WTC11 (cell line): Measurements from ENCODE around the gene NR0B2. TPM values are rescaled to one million over a fixed set of nuclear protein-coding genes. Genes with fewer than 3 reads are reported as not detected.

Experiments used
- ATAC-seq: fragments of 200-7000 bp; cut with Tn5 transposase; 2 replicates; pipeline ENCODE4 v1.10.0; 2021; ENCODE audit warnings: mild to moderate bottlenecking, moderate library complexity
- CTCF ChIA-PET: fragments of 300-600 bp; sonication (Branson Sonifier 250); formaldehyde crosslinking; loops from one replicate; lab custom pipeline; 2021; ENCODE audit warnings: antibody characterized with exemption; lab: Charles Lee
- POLR2A ChIA-PET: fragments of 350-600 bp; sonication (Branson Sonifier 250); formaldehyde crosslinking; loops from one replicate; lab custom pipeline; 2021; ENCODE audit warnings: antibody characterized with exemption; lab: Charles Lee
- DNase-seq: peaks from one replicate; pipeline ENCODE4 v3.0.0; 2021; ENCODE audit warnings: low spot score
- H3K27ac Mint-ChIP-seq: 2 replicates; pipeline ENCODE4 v1.8.0; 2021; ENCODE audit warnings: mixed read lengths
- H3K27me3 Mint-ChIP-seq: 2 replicates; pipeline ENCODE4 v1.8.0; 2021; ENCODE audit warnings: low read depth, mild to moderate bottlenecking, moderate library complexity, mixed read lengths
- H3K36me3 Mint-ChIP-seq: 2 replicates; pipeline ENCODE4 v1.8.0; 2021; ENCODE audit warnings: mixed read lengths
- H3K4me1 Mint-ChIP-seq: 2 replicates; pipeline ENCODE4 v1.8.0; 2022; ENCODE audit warnings: mixed read lengths
- H3K4me3 Mint-ChIP-seq: 2 replicates; pipeline ENCODE4 v1.8.0; 2021; ENCODE audit warnings: mild to moderate bottlenecking, moderate library complexity, mixed read lengths
- H3K9me3 Mint-ChIP-seq: 2 replicates; pipeline ENCODE4 v1.8.0; 2021; ENCODE audit warnings: mixed read lengths
- ATF1 ChIP-seq: sonication (generic); formaldehyde crosslinking; IDR thresholded peaks from 2 replicates; pipeline ENCODE4 v1.8.1; 2023; ENCODE audit warnings: mild to moderate bottlenecking, moderate library complexity, missing genetic modification reagents
- ATF2 ChIP-seq: sonication (generic); formaldehyde crosslinking; IDR thresholded peaks from 2 replicates; pipeline ENCODE4 v1.8.1; 2022; ENCODE audit warnings: low read depth, missing genetic modification reagents, borderline replicate concordance
- CREB1 ChIP-seq: sonication (generic); formaldehyde crosslinking; IDR thresholded peaks from 2 replicates; pipeline ENCODE4 v1.8.0; 2023; ENCODE audit warnings: mild to moderate bottlenecking, missing genetic modification reagents
- E2F4 ChIP-seq: sonication (generic); formaldehyde crosslinking; IDR thresholded peaks from 2 replicates; pipeline ENCODE4 v1.8.1; 2022; ENCODE audit warnings: low read depth, mild to moderate bottlenecking, moderate library complexity, missing genetic modification reagents, borderline replicate concordance
- E2F5 ChIP-seq: sonication (generic); formaldehyde crosslinking; IDR thresholded peaks from 2 replicates; pipeline ENCODE4 v1.8.1; 2022; ENCODE audit warnings: mild to moderate bottlenecking, moderate library complexity, missing genetic modification reagents
- HMGXB4 ChIP-seq: sonication (generic); formaldehyde crosslinking; IDR thresholded peaks from 2 replicates; pipeline ENCODE4 v1.8.1; 2023; ENCODE audit warnings: mild to moderate bottlenecking, moderate library complexity, missing genetic modification reagents
- NFYB ChIP-seq: sonication (generic); formaldehyde crosslinking; conservative IDR thresholded peaks from 2 replicates; pipeline ENCODE4 v1.8.0; 2022; ENCODE audit warnings: low read depth, missing genetic modification reagents
- RELA ChIP-seq: sonication (generic); formaldehyde crosslinking; IDR thresholded peaks from 2 replicates; pipeline ENCODE4 v1.8.1; 2022; ENCODE audit warnings: missing genetic modification reagents, mild to moderate bottlenecking, borderline replicate concordance
- SP1 ChIP-seq: sonication (generic); formaldehyde crosslinking; conservative IDR thresholded peaks from 2 replicates; pipeline ENCODE4 v1.8.1; 2022; ENCODE audit warnings: missing genetic modification reagents
- USF2 ChIP-seq: sonication (generic); formaldehyde crosslinking; IDR thresholded peaks from 2 replicates; pipeline ENCODE4 v1.8.1; 2023; ENCODE audit warnings: mild to moderate bottlenecking, missing genetic modification reagents, moderate library complexity
- ZBTB21 ChIP-seq: sonication (generic); formaldehyde crosslinking; IDR thresholded peaks from 2 replicates; pipeline ENCODE4 v1.8.1; 2023; ENCODE audit warnings: mild to moderate bottlenecking, missing genetic modification reagents, borderline replicate concordance
- ZMAT4 ChIP-seq: fragments of 250-450 bp; sonication (Bioruptor Pico); IDR thresholded peaks from 2 replicates; pipeline ENCODE4 v1.9.0; 2021; ENCODE audit warnings: mild to moderate bottlenecking
- ZNF138 ChIP-seq: sonication (generic); formaldehyde crosslinking; conservative IDR thresholded peaks from 2 replicates; pipeline ENCODE4 v1.8.1; 2022; ENCODE audit warnings: mild to moderate bottlenecking, moderate library complexity, missing genetic modification reagents
- ZNF423 ChIP-seq: fragments of 250-450 bp; sonication (Bioruptor Pico); IDR thresholded peaks from 2 replicates; pipeline ENCODE4 v2.1.2; 2022; ENCODE audit warnings: mild to moderate bottlenecking, moderate library complexity
- ZNF512 ChIP-seq: sonication (generic); formaldehyde crosslinking; IDR thresholded peaks from 2 replicates; pipeline ENCODE4 v1.8.1; 2022; ENCODE audit warnings: missing genetic modification reagents, borderline replicate concordance
- total RNA-seq: library from RNA; stranded (reverse); gene quantifications from 3 replicates; pipeline ENCODE4 v1.2.3, GENCODE V29; 2021
- TF ChIP-seq, protein P1 (sequence below): sonication (generic); formaldehyde crosslinking; IDR thresholded peaks from 2 replicates; pipeline ENCODE4 v1.8.1; 2022; ENCODE audit warnings: mild to moderate bottlenecking, missing genetic modification reagents, moderate library complexity, borderline replicate concordance
- TF ChIP-seq, protein P2 (sequence below): fragments of 200-600 bp; IDR thresholded peaks from 2 replicates; pipeline ENCODE4 v1.8.0; 2022; ENCODE audit warnings: antibody characterized with exemption
- TF ChIP-seq, protein P3 (sequence below): fragments of 250-450 bp; sonication (Bioruptor Pico); IDR thresholded peaks from 2 replicates; pipeline ENCODE4 v1.9.0; 2021; ENCODE audit warnings: mild to moderate bottlenecking, borderline replicate concordance

NR0B2 gene
- total RNA-seq, 1 experiment from 2014 or later: not detected

DNA sequence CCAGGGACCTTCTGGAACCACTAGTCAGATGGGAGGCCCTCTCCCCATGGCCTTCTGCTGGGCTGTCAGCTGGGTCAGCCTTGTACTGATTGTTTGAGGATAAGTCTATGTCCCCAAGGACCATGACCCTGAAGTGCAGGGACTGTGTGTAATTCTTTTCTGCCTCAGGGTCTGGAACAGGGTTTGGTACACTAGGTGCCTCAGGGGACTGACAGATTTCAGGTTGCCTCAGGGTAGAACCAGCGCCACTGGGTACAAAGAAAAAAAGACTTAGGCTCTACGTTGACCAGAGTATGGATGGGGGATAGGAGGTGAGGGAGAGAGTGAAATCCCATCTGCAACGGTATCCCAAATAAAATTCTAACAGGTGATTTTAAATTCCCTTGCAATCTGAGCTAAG, 43.5 kb upstream of the NR0B2 start:
- DNase-seq (no peak), ATAC-seq (no peak)
- no peak for TF ChIP-seq ZNF512
- TF ChIP-seq ATF1 (CRISPR knock-in tag): no peak
- TF ChIP-seq ZNF138 (CRISPR knock-in tag): no peak
- no peak for TF ChIP-seq SP1 (CRISPR knock-in tag)
- TF ChIP-seq ATF2 (CRISPR knock-in tag): no peak
- no peak for TF ChIP-seq E2F4 (CRISPR knock-in tag)
- no peak for TF ChIP-seq E2F5 (CRISPR knock-in tag)
- TF ChIP-seq, all 79 proteins: peak for 0
- Mint-ChIP-seq H3K27ac (no peak overlapping the region), H3K9me3 (peaks cover 7% of the 10 kb centered on the region), H3K4me1 (peaks cover 16% of the 10 kb centered on the region), H3K4me3 (no peak overlapping the region), H3K36me3 (peaks cover 18% of the 10 kb centered on the region), H3K27me3 (no peaks in the 10 kb centered on the region; the same call in 1 of the 2 replicates)
- CTCF ChIA-PET: interaction anchor here (1.0 kb wide), 1 partner anchor 10 kb away, joined by 3 read pairs; no protein-coding TSS in a partner anchor
- POLR2A ChIA-PET: interaction anchor here (0.6 kb wide), 1 partner anchor 11 kb away, joined by 4 read pairs; no protein-coding TSS in a partner anchor

DNA sequence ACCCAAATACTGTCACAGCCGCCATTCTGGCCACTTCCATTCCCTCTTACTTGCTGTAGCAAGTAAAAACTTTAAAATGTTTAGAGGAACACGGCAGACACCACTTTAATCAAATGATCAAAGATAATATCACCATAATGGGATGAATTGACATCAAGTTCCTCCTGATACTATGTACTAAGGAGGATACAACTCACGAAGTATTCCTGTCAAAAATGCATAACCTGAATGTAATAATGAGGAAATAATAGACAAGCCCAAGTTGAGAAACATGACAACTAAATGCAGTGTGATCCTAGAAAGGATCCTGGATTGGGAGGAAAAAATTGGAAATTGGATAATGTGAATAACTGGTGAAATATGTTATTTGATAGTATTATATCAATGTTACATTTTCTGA, 42.5 kb upstream of the NR0B2 start:
- ATAC-seq (no peak), DNase-seq (no peak)
- ChIA-PET CTCF (interaction anchor here (1.4 kb wide), 1 partner anchor 114 kb away, joined by 3 read pairs; no protein-coding TSS in a partner anchor), POLR2A (no interaction called here)
- Mint-ChIP-seq H3K4me3 (no peak overlapping the region), H3K36me3 (peaks cover 21% of the 10 kb centered on the region), H3K27ac (no peak overlapping the region), H3K4me1 (peaks cover 10% of the 10 kb centered on the region), H3K27me3 (no peaks in the 10 kb centered on the region; the same call in 1 of the 2 replicates), H3K9me3 (peaks cover 7% of the 10 kb centered on the region)
- TF ChIP-seq CREB1 (CRISPR knock-in tag) (no peak), ZMAT4 (no peak), RELA (CRISPR knock-in tag) (no peak), ZBTB21 (CRISPR knock-in tag) (no peak), NFYB (CRISPR knock-in tag) (no peak), USF2 (CRISPR knock-in tag) (no peak), ZNF423 (CRISPR knock-in tag) (no peak), SP1 (CRISPR knock-in tag) (no peak), HMGXB4 (CRISPR knock-in tag) (no peak)
- TF ChIP-seq, protein P1, sequence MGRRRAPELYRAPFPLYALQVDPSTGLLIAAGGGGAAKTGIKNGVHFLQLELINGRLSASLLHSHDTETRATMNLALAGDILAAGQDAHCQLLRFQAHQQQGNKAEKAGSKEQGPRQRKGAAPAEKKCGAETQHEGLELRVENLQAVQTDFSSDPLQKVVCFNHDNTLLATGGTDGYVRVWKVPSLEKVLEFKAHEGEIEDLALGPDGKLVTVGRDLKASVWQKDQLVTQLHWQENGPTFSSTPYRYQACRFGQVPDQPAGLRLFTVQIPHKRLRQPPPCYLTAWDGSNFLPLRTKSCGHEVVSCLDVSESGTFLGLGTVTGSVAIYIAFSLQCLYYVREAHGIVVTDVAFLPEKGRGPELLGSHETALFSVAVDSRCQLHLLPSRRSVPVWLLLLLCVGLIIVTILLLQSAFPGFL: no peak
- TF ChIP-seq, protein P2, sequence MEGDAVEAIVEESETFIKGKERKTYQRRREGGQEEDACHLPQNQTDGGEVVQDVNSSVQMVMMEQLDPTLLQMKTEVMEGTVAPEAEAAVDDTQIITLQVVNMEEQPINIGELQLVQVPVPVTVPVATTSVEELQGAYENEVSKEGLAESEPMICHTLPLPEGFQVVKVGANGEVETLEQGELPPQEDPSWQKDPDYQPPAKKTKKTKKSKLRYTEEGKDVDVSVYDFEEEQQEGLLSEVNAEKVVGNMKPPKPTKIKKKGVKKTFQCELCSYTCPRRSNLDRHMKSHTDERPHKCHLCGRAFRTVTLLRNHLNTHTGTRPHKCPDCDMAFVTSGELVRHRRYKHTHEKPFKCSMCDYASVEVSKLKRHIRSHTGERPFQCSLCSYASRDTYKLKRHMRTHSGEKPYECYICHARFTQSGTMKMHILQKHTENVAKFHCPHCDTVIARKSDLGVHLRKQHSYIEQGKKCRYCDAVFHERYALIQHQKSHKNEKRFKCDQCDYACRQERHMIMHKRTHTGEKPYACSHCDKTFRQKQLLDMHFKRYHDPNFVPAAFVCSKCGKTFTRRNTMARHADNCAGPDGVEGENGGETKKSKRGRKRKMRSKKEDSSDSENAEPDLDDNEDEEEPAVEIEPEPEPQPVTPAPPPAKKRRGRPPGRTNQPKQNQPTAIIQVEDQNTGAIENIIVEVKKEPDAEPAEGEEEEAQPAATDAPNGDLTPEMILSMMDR: no peak
- TF ChIP-seq, protein P3, sequence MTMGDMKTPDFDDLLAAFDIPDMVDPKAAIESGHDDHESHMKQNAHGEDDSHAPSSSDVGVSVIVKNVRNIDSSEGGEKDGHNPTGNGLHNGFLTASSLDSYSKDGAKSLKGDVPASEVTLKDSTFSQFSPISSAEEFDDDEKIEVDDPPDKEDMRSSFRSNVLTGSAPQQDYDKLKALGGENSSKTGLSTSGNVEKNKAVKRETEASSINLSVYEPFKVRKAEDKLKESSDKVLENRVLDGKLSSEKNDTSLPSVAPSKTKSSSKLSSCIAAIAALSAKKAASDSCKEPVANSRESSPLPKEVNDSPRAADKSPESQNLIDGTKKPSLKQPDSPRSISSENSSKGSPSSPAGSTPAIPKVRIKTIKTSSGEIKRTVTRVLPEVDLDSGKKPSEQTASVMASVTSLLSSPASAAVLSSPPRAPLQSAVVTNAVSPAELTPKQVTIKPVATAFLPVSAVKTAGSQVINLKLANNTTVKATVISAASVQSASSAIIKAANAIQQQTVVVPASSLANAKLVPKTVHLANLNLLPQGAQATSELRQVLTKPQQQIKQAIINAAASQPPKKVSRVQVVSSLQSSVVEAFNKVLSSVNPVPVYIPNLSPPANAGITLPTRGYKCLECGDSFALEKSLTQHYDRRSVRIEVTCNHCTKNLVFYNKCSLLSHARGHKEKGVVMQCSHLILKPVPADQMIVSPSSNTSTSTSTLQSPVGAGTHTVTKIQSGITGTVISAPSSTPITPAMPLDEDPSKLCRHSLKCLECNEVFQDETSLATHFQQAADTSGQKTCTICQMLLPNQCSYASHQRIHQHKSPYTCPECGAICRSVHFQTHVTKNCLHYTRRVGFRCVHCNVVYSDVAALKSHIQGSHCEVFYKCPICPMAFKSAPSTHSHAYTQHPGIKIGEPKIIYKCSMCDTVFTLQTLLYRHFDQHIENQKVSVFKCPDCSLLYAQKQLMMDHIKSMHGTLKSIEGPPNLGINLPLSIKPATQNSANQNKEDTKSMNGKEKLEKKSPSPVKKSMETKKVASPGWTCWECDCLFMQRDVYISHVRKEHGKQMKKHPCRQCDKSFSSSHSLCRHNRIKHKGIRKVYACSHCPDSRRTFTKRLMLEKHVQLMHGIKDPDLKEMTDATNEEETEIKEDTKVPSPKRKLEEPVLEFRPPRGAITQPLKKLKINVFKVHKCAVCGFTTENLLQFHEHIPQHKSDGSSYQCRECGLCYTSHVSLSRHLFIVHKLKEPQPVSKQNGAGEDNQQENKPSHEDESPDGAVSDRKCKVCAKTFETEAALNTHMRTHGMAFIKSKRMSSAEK: no peak
